Activated naive CD4-positive, alpha-beta T cell treated with anti-CD3 and anti-CD28 coated beads, Interleukin-2, amount 10 ng/mL, durations not matched to agents 7 days and 5 days (primary cell): ENCODE data around the gene MGAT5.

Experiments
- CTCF ChIA-PET: fragments of 350-600 bp; sonication (Branson Sonifier 250); formaldehyde crosslinking; loops from one replicate; lab custom pipeline; 2021; ENCODE audit warnings: antibody characterized with exemption; lab: Charles Lee
- DNase-seq: peaks from one replicate; pipeline ENCODE4 v3.0.0-alpha.2; 2020
- H3K27ac Mint-ChIP-seq: one replicate; pipeline ENCODE4 v1.8.0; 2021; ENCODE audit warnings: mild to moderate bottlenecking, moderate library complexity, mixed read lengths
- H3K27me3 Mint-ChIP-seq: one replicate; pipeline ENCODE4 v1.8.0; 2021; ENCODE audit warnings: mild to moderate bottlenecking, mixed read lengths
- H3K36me3 Mint-ChIP-seq: one replicate; pipeline ENCODE4 v1.8.0; 2021; ENCODE audit warnings: mixed read lengths
- H3K4me1 Mint-ChIP-seq: one replicate; pipeline ENCODE4 v1.8.0; 2021; ENCODE audit warnings: mixed read lengths
- H3K4me3 Mint-ChIP-seq: one replicate; pipeline ENCODE4 v1.8.0; 2021; ENCODE audit warnings: mild to moderate bottlenecking, moderate library complexity, mixed read lengths
- H3K9me3 Mint-ChIP-seq: one replicate; pipeline ENCODE4 v1.8.0; 2021; ENCODE audit warnings: mixed read lengths

Gene MGAT5

DNA sequence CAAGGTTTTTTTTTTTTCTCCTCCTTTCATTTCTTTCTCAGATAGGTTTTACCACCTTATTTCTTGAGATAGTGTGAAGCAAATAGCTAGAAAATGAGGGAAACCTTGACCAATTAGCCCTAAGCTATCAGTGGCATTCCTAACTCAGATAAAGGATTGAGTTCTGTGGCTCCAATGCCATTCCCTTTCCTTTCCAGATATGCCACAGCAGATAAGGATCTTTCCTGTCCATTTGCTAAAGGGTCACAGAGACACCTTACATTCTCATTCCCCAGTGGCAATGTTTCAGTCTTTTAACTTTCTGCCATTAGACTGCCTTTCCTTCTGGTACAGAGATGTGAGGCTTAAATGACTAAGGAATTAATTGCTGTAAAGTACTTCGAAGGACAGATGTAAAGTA lies 81.7 kb downstream of the MGAT5 start:
- H3K9me3 Mint-ChIP-seq = peaks cover 5% of the 10 kb centered on the region
- CTCF ChIA-PET = no interaction called here

DNA sequence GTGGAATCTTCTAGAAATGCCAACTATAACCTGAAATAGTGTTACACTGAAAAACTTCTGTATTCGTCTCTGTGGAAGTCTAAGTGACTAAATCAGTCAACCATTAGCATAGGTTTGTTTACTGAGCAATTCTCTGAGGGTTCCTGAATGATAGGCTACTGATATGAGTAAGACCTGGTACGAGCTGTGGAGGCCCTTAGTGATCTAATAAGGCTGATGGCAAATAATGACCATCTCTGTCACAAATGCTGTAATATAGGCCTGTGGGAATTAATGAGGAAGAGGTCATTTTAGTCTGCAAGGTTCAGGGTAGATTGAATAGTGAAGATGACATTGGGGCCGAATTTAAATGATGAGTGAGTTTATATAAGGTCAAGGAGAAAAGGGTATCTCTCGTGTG lies 82.5 kb downstream of the MGAT5 start:
- Mint-ChIP-seq H3K9me3 (peaks cover 5% of the 10 kb centered on the region), H3K27ac (no peak overlapping the region), H3K27me3 (no peaks in the 10 kb centered on the region), H3K4me1 (no peaks in the 10 kb centered on the region), H3K4me3 (no peak overlapping the region), H3K36me3 (peaks cover 29% of the 10 kb centered on the region)
- CTCF ChIA-PET = no interaction called here
- DNase-seq = no peak

More for the DNA sequence above, 81.7 kb downstream of the MGAT5 start:
- H3K27me3 Mint-ChIP-seq = no peaks in the 10 kb centered on the region
- H3K36me3 Mint-ChIP-seq = peaks cover 30% of the 10 kb centered on the region
- no peak for DNase-seq
- H3K27ac Mint-ChIP-seq = no peak overlapping the region
- H3K4me1 Mint-ChIP-seq = no peaks in the 10 kb centered on the region
- H3K4me3 Mint-ChIP-seq = no peak overlapping the region

DNA sequence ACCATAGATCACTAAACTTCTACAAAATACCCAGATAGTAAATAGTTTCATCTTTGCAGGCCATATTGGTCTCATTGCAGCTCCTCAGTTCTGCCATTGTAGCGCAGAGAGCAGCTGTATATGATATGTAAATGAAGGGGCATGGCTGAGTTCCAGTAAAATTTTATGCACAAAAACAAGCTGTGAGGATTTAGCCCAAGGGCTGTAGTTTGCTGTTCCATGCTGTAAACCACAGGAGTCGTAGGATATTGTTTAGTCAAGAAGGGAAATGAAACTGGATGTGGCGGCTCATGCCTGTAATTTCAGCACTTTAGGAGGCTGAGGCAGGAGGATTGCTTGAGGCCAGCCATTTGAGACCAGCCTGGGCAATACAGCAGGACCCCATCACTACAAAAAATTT lies 83.0 kb downstream of the MGAT5 start:
- no peaks in the 10 kb centered on the region for H3K4me1 Mint-ChIP-seq
- H3K36me3 Mint-ChIP-seq = peaks cover 25% of the 10 kb centered on the region
- H3K9me3 Mint-ChIP-seq = peaks cover 1% of the 10 kb centered on the region
- CTCF ChIA-PET = no interaction called here
- H3K27ac Mint-ChIP-seq = no peak overlapping the region
- no peaks in the 10 kb centered on the region for H3K27me3 Mint-ChIP-seq
- no peak for DNase-seq
- H3K4me3 Mint-ChIP-seq = no peak overlapping the region

DNA sequence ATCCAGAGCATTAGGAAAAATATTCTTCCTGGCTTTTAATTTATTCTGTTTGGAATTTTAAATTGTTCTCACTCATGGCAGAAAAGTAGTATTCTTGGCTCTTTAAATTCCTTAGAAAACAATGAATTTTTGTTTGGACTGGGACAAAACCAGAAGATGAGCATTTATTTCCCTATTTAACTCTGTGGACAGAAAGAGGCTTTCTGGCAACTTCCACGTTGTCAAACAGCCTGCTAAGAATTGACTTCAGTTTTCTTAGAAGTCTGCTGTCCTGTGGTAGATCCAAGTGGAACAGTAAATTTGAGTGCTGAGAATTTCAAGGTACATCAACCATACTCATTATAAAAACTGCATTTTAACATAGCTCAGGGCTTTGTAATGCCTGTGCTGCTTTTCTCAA lies 83.8 kb downstream of the MGAT5 start:
- no peaks in the 10 kb centered on the region for H3K27me3 Mint-ChIP-seq
- no peaks in the 10 kb centered on the region for H3K4me1 Mint-ChIP-seq
- no peak overlapping the region for H3K27ac Mint-ChIP-seq
- H3K36me3 Mint-ChIP-seq = peaks cover 25% of the 10 kb centered on the region
- no peak overlapping the region for H3K4me3 Mint-ChIP-seq
- no peak for DNase-seq
- CTCF ChIA-PET = interaction anchor here (0.6 kb wide), 1 partner anchor 24 kb away, joined by 3 read pairs; no protein-coding TSS in a partner anchor
- no peaks in the 10 kb centered on the region for H3K9me3 Mint-ChIP-seq

DNA sequence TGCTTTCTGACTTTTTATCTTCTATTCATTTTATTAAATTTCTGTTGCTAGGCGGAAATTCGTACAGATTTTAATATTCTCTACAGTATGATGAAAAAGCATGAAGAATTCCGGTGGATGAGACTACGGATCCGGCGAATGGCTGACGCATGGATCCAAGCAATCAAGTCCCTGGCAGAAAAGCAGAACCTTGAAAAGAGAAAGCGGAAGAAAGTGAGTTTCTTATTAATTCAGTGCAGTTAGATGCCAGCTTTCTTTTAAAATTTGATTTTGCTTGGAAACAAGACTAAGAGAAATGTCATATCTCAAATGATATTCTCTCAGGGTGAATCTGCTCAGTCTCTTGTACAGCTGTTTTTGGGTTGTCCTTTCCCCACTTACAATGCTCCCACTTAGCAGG lies 84.3 kb downstream of the MGAT5 start:
- H3K9me3 Mint-ChIP-seq = no peaks in the 10 kb centered on the region
- H3K27ac Mint-ChIP-seq = no peak overlapping the region
- CTCF ChIA-PET = interaction anchor here (0.7 kb wide), 1 partner anchor 116 kb away, joined by 3 read pairs; no protein-coding TSS in a partner anchor
- DNase-seq = no peak
- no peaks in the 10 kb centered on the region for H3K4me1 Mint-ChIP-seq
- no peaks in the 10 kb centered on the region for H3K27me3 Mint-ChIP-seq
- H3K36me3 Mint-ChIP-seq = peaks cover 26% of the 10 kb centered on the region
- no peak overlapping the region for H3K4me3 Mint-ChIP-seq

DNA sequence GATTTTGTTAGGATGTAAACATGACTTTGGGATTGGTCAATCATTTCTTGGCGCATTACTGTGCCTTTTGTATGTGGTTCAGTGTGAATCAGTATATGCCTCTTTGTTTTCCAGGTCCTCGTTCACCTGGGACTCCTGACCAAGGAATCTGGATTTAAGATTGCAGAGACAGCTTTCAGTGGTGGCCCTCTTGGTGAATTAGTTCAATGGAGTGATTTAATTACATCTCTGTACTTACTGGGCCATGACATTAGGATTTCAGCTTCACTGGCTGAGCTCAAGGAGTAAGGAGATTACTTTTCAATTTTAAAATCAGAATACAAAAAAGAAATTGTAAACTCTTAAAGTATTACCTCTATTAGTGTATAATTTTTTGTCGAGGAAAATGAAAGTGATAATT lies 87.6 kb downstream of the MGAT5 start:
- H3K9me3 Mint-ChIP-seq = no peaks in the 10 kb centered on the region
- H3K27me3 Mint-ChIP-seq = no peaks in the 10 kb centered on the region
- H3K36me3 Mint-ChIP-seq = peaks cover 35% of the 10 kb centered on the region
- no peaks in the 10 kb centered on the region for H3K4me1 Mint-ChIP-seq
- CTCF ChIA-PET = no interaction called here
- H3K4me3 Mint-ChIP-seq = no peak overlapping the region
- no peak for DNase-seq
- no peak overlapping the region for H3K27ac Mint-ChIP-seq

DNA sequence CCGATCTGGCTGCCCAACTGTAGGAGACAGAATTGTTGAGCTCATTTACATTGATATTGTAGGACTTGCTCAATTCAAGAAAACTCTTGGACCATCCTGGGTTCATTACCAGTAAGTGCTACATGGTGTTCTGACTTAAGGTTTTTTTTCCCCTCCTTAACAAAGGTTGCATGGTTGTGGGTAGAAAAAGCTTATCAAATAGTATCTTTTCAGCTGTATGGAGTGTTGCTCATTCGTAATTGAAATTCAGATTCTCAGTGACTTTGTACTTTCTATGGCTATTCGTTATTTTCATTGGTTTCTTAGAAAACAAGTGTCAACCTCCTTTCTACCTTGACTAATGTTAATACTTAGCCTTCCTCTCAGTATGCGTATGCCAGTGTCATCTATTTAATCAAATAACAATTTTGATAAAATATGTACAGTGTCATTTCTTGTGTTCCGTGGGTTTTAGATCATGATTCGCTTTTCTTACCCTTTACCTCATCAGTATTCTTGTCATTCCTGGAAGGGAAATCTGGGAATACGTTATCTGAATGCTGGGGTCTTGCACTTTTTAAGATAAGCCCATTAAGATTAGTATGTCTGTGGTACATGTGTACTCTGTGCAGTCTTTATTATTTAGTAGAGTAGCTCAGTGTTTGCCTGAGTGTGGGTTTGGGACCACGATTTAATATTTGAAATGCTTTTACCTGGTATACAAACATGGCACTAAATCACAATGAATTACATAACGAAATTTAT lies 91.3 kb downstream of the MGAT5 start:
- H3K27me3 Mint-ChIP-seq = no peaks in the 10 kb centered on the region
- no peak overlapping the region for H3K4me3 Mint-ChIP-seq
- H3K4me1 Mint-ChIP-seq = no peaks in the 10 kb centered on the region
- CTCF ChIA-PET = interaction anchor here (0.6 kb wide), 1 partner anchor 14 kb away, joined by 4 read pairs; no protein-coding TSS in a partner anchor
- H3K27ac Mint-ChIP-seq = no peak overlapping the region
- no peak for DNase-seq
- no peaks in the 10 kb centered on the region for H3K9me3 Mint-ChIP-seq
- peaks cover 28% of the 10 kb centered on the region for H3K36me3 Mint-ChIP-seq

DNA sequence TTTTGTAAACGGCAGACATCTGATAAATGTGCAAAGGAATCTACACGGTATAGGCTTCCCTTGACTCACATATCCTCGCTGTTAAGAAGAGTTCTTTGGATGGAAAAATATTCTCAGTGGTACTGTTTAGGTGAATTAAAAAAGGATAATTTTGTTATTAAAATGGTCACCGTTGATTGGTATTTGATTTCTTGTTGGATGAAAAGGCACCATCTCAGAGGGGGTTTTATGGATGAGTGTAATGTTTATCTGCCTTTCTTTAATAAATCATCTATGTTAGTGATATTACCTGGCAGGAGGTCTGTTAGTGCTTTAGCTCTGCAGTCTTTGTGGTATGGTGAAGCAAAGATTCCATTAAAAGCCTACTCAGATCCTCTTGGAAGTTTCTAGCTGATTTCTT lies 92.3 kb downstream of the MGAT5 start:
- Mint-ChIP-seq H3K27ac (no peak overlapping the region), H3K9me3 (no peaks in the 10 kb centered on the region), H3K27me3 (no peaks in the 10 kb centered on the region), H3K36me3 (peaks cover 27% of the 10 kb centered on the region), H3K4me1 (no peaks in the 10 kb centered on the region), H3K4me3 (no peak overlapping the region)
- DNase-seq = no peak
- CTCF ChIA-PET = no interaction called here

DNA sequence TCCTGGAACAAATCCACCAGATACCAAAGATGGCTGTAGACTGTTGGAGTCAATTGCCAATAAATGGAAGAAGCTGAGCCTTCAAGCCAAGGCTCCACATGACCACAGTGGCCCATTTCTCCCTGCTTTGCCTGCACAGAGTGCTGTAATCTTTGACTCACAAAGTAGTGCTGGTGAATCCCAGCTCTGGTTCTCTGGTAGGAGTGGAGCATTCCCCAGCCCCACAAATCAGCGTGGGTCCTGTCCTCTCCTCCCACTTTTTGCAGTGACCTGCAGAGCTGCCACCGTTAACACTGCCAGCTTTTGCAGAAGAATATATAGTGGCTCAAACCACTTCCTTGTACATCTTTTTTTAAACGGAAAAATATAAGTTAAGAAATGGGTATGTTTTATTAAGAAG lies 93.9 kb downstream of the MGAT5 start:
- Mint-ChIP-seq H3K4me3 (no peak overlapping the region), H3K27me3 (no peaks in the 10 kb centered on the region), H3K27ac (no peak overlapping the region), H3K36me3 (peaks cover 35% of the 10 kb centered on the region), H3K9me3 (no peaks in the 10 kb centered on the region), H3K4me1 (no peaks in the 10 kb centered on the region)
- CTCF ChIA-PET = interaction anchor here (1.2 kb wide), 1 partner anchor 64 kb away, joined by 3 read pairs; no protein-coding TSS in a partner anchor
- no peak for DNase-seq

DNA sequence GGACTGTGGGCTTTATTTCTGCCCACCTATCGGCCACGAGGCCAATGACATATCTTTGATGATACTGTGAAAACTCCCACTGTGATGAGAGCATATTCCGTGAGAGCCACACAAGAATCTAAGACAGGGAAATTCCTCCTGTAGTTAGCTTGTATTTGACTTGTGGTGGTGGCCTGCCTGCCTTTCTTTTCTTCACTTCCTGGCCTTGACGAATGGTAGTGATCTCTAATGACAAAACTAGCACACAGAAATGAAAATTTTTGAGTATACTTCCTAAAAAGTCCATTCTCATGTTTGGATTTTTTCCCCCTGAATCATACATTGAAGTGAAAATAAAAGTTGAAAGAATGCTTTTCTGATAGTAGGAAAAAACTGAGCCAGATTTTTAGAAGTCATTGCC lies 94.4 kb downstream of the MGAT5 start:
- H3K9me3 Mint-ChIP-seq = no peaks in the 10 kb centered on the region
- no peak overlapping the region for H3K4me3 Mint-ChIP-seq
- peaks cover 33% of the 10 kb centered on the region for H3K36me3 Mint-ChIP-seq
- no peak overlapping the region for H3K27ac Mint-ChIP-seq
- no peaks in the 10 kb centered on the region for H3K4me1 Mint-ChIP-seq
- H3K27me3 Mint-ChIP-seq = no peaks in the 10 kb centered on the region
- CTCF ChIA-PET = interaction anchor here (1.2 kb wide), 1 partner anchor 64 kb away, joined by 3 read pairs; no protein-coding TSS in a partner anchor
- no peak for DNase-seq

DNA sequence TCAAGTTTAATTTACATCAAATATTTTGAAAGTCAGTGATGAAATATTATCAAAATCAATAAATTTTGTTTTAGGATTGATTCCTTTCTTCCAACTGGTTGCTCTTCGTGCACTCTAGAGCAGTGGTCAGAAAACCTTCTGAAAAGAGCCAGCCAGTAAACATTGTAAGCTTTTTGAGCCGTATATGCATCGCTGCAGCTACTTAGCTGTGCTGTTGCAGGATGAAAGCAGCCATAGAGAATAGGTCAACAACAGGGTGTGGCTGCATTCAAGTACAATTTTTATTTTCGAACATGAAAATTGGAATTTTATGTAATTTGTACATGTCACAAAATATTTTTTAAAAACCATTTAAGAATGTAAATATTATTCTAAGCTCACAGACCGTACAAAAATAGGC lies 94.9 kb downstream of the MGAT5 start:
- Mint-ChIP-seq H3K27ac (no peak overlapping the region), H3K9me3 (no peaks in the 10 kb centered on the region), H3K36me3 (peaks cover 33% of the 10 kb centered on the region), H3K4me1 (no peaks in the 10 kb centered on the region), H3K27me3 (no peaks in the 10 kb centered on the region), H3K4me3 (no peak overlapping the region)
- CTCF ChIA-PET = interaction anchor here (0.9 kb wide), 1 partner anchor 63 kb away, joined by 3 read pairs; no protein-coding TSS in a partner anchor
- no peak for DNase-seq

DNA sequence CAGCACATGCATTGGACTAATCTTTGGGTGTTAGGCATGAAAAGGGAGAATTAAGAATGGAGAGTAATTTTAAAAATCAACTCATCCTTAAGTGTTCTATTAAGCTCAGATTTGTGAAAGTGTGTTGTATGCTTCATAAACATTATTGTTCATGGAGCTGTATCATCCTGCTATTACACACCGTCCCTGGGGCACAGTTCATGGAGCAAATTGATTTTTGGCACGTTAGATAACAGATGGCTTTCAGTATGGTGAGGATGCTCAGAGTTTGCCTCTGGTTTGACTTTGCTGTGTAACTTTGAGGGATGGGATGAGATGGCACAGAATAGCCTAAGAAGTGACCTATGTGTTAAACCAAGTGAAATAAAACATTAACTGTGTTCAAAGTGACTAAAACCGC lies 97.1 kb downstream of the MGAT5 start:
- Mint-ChIP-seq H3K36me3 (peaks cover 22% of the 10 kb centered on the region), H3K4me3 (no peak overlapping the region), H3K27ac (no peak overlapping the region), H3K9me3 (no peaks in the 10 kb centered on the region), H3K27me3 (no peaks in the 10 kb centered on the region), H3K4me1 (no peaks in the 10 kb centered on the region)
- no peak for DNase-seq
- CTCF ChIA-PET = no interaction called here

DNA sequence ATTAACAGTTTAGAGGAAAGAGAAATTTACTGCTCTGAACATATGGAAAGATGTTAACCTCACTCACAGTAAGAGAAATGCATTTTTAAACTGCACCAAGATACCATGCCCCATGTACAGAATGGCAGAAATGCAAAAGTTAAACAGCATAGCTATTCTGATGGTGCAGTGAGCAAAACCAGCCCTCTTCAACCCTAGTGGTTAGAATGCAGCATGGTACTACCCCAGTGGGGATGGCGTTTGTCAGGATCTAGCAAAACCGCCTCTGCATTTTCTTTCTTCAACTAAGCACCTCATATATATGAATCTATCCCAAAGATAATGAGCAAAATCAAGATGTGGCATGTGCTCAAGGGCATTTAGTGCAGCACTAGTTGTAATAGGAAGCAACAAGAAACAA lies 98.0 kb downstream of the MGAT5 start:
- H3K4me3 Mint-ChIP-seq = no peak overlapping the region
- no peak overlapping the region for H3K27ac Mint-ChIP-seq
- H3K36me3 Mint-ChIP-seq = peaks cover 21% of the 10 kb centered on the region
- DNase-seq = no peak
- no peaks in the 10 kb centered on the region for H3K9me3 Mint-ChIP-seq
- no peaks in the 10 kb centered on the region for H3K27me3 Mint-ChIP-seq
- no peaks in the 10 kb centered on the region for H3K4me1 Mint-ChIP-seq
- CTCF ChIA-PET = no interaction called here

DNA sequence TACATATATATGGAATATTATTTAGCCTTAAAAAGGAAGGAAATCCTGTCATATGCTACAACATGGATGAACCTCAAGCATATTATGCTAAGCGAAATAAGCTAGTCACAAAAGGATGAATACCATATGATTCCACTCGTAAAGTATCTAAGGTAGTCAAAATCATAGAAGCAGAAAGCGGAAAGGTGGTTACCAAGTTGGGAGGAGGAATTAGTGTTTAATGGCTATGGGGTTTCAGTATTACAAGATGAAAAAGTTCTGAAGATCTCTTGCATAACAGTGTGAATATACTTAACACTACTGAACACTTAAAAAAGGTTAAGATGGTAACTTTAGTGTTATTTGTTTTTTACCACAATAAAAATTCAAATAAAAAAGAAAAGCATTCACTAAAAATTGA lies 99.0 kb downstream of the MGAT5 start:
- no peak for DNase-seq
- Mint-ChIP-seq H3K9me3 (no peaks in the 10 kb centered on the region), H3K4me3 (no peak overlapping the region), H3K27me3 (no peaks in the 10 kb centered on the region), H3K4me1 (no peaks in the 10 kb centered on the region), H3K27ac (no peak overlapping the region), H3K36me3 (peaks cover 24% of the 10 kb centered on the region)
- CTCF ChIA-PET = no interaction called here

DNA sequence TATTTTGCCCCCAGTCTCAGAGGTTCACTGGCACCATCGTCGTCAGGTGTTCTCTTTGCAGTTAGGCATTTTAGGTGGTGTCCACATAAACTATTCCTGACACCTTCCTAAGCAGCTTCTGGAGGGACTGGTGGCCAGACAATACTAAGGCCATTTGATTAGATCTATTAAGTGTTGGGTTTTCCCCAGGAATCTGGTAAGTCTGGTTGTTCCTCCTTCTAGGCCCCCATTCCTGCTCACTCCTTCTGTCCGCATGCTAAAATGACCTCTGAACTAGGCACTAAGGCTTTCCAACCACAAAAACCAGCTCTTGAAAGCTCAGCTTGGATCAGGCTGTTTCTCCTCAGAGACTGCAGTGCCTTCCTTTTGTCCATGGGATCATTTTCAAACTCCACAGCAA lies 100.7 kb downstream of the MGAT5 start:
- Mint-ChIP-seq H3K36me3 (peaks cover 23% of the 10 kb centered on the region), H3K4me1 (no peaks in the 10 kb centered on the region), H3K9me3 (no peaks in the 10 kb centered on the region), H3K27ac (no peak overlapping the region), H3K27me3 (no peaks in the 10 kb centered on the region), H3K4me3 (no peak overlapping the region)
- CTCF ChIA-PET = no interaction called here
- no peak for DNase-seq
